ENCODE measurements around the gene HOXD8.

HOXD8 gene

DNA sequence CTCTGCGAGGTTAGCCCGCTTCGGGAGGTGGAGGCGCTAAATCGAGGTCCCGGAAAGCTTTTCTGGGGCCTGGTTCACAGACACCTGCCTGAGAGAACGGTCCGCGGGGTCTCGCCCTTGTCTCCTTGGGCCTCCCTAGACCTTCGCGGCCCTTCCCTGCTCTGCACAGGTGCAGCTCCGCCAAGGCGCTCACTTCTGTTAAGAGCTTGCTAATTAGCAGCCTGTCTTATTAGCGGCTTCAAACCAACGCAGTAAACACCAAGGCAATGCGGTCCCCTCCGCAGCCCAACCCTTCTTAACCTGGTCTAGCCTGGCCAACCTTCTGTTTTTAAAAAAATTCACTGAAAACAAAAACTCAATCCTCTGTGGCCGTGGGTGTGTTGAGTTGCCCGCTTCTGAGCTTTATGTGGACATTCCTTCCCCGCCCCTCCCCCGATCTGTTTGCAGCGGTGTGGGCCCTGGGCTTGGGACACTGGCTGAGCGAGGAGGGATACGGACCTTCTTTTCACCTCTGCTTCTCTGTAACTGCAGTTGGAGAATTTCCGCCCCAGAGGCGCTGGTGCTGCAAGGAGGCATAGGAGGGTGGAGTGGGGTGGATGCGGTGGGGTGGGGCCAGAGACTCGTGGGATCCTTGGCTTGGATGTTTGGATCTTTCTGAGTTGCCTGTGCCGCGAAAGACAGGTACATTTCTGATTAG, 18.4 kb downstream of the HOXD8 start:
- DNase-seq, result no peak

DNA sequence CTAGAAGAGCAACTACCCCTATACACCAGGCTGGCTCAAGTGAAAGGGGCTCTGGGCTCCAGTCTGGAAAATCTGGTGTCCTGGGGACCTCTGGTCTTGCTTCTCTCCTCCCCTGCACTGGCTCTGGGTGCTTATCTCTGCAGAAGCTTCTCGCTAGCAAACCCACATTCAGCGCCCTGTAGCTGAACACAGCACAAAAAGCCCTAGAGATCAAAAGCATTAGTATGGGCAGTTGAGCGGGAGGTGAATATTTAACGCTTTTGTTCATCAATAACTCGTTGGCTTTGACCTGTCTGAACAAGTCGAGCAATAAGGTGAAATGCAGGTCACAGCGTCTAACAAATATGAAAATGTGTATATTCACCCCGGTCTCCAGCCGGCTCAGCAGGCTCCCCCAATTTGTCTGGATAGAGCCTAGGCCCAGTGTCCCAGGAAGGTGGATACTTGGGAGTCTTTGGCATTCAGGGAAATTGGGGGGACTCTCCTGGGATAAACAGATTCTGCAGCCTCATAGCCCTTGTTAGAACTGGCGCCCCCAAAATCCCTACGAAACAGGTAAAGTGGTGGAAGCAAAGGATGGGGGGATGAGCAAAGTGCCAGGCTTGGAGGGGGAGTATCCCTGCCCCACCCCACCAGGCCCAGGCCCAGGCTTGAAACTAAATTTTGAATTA, 19.4 kb downstream of the HOXD8 start:
- no peak for DNase-seq

DNA sequence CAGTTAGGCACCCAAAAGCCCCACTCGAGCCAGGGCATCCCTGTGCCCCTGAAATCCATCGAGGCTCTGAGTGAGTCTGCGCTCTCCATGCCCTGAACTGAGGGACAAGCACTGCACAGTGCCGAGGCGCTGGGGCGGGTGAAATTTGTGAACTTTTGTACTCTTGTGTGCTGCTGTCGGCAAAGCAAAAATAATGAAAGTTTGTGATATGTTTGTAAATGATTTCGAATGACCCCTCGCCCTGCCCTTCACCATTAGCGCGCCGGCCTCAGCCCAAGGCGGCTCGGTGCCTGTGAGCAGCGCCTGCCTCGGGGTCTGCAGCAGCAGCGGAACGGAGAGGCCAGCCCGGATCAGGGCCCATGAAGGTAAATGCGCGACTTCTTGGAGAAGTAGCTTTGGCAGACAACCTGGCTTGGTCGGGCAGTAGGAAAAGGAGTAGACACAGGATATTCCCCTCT, 20.0 kb downstream of the HOXD8 start:
- DNase-seq, result no peak

- DNase-seq, result no peak
These were observed 20.6 kb downstream of the HOXD8 start for GRCh38 chr2:176149939-176150583.

DNA sequence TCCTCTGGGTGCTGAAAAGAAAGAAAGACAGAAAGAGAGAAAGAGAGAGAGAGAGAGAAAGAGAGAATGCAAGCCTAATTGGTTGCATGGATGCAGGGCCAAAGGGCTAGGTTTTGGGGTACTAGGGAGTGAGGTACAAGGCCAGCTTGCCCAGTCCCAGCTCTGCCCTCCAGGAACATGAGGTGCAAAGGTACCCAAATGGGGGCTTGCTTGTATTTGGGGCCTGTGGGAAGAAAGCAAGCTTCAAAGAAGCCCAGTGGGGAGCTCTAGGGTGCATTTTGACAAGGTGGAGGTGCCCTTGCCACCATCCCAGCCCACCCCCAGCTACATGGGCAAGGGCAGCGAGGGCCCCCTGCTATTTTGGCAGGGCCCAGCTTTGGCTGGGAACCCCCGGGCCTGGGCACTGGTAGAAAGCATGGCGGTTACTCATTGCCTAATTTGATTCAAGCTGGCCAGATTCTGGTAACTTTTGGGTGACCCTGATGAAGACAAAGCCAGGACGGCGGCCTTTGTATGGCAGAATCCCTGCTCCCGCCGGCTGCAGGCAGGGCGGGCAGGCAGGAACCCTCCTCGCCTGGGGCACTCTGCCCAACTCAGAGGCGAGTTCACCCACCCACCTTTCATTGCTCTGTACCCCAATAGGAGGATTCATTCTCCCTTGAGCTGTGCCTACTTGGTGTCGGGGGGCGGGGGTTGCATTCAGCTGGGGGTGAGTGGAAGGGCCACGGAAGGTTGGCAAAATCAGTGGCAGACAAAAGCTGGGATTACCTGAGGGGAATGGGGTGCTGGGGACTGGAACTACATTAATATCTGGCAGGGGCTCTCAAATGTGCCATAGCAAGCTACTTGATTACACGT, 21.3 kb downstream of the HOXD8 start:
- no peak for DNase-seq

- DNase-seq, result no peak
These were observed 22.2 kb downstream of the HOXD8 start, which contains the start of gene HOXD4 for GRCh38 chr2:176151442-176152287. Gene HOXD4, plus strand, starts transcription at chr2:176151550. Its CDS starts 84 bp downstream, at chr2:176151634.

DNA sequence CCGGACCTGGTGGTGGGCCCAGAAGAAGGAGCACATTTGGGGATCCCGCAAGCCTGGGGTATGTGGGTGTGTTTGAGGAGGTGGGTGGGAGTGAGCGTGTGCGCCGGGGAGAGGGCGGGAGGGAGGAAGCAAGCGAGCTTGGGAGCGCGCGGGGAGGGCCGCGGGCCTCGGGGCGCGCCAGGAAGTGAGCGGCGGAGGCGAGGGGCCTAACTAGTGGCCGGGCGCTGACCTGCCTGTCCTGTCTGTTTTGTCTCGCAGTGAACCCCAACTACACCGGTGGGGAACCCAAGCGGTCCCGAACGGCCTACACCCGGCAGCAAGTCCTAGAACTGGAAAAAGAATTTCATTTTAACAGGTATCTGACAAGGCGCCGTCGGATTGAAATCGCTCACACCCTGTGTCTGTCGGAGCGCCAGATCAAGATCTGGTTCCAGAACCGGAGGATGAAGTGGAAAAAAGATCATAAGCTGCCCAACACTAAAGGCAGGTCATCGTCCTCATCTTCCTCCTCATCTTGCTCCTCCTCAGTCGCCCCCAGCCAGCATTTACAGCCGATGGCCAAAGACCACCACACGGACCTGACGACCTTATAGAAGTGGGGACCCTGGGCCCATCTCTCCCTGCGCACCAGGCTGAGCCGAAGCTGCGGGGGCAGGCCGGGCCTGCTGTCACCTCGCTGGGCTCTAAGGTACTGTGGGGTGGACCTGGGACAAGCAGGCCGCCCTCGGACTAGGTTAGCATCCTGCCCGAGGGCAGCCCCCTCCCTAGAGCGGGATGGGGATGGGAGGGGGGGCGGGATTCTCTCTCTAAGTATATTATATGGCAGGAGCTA, 23.1 kb downstream of the HOXD8 start:
- DNase-seq, result no peak

DNA sequence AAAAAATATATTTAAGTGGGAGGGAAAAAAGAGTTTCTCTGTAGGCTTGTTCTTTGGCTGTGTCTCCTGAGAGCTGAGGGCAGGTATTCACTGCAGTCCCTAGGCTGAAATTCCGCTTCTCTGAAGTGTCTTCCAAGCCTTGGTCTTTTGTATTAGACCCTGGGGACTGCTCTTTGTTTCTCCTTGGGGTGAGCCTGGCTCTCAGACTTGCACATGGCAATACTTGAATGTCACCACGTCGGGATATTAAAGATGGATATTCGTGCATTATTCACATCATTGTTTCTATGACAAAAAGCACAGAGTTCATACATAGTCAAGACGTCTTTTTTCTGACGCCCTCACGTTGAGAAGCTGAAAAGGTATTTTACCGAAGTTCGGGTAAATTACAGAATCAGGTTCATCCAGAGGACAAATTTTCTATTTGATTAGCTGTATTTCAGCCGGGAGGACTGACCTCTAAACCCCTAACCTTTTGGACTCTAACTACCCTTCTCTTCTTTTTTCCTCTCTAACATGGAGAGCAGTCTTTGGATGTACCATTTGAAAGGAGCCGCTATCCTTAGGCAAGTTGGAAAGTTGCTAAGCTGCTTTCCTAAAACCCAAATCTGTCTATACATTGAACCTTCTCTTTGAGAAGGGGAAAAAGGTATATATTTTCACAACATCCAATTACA, 25.2 kb downstream of the HOXD8 start:
- DNase-seq, result no peak

DNA sequence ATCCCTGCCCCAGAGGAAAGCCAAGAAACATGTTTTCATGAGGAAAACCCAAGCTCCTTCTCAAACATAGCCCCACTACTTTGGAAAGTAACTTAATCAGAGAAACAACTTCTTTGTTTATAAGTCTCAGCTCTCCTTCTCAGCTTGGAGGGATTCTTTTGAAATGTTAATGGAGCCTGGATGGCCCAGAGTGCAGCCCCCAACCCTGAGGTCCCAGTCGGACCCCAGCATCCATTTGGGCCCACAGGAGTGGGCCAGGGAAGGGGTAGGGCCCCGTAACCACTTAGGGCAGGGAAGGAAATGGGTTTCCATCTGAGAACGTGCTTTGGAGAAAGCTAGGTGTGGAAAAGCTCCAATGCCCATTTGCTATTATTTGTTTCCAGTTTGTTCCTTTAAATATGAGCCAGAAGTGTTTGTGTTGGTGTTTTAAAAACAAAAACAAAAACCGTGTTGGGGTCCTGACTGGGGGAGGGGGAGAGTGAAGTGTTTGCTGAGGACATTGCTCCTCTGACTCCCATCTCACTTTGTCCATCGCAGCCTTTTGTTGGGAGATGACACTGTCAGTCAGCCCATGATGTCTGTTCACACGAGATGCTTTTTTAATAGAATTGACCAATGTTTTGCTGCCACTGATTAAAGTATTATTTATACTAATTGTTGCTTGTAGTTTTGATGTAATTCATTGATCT, 26.0 kb downstream of the HOXD8 start:
- no peak for DNase-seq

DNA sequence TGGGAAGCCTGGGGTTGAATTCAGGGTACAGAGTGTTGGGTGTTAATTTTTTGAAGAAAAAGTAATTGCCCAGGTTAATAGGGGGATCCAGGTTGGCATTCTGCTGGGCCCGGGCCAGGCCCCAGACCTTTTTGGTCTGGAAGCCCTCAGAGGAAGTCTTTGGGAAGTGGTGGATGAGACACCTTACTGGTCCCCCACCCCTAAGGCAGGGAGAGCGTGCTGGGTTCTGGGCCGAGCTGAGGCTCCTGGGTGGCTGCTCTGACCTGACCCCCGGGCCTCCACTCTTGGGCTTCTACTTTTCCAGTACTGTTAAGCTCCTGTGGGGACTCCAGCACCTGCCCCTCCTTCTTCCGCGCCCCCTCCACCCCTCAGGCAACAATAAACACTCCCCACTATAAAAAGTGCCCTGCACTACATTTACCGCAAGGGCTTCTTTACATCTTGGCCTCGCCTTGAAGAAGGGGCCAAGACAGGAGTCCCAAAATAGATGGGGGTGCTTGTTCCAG, 26.8 kb downstream of the HOXD8 start:
- no peak for DNase-seq

GRCh38 chr2:176156807-176157498, 27.4 kb downstream of the HOXD8 start, which contains the start of gene HOXD3:
Gene HOXD3, plus strand, starts transcription at chr2:176157307. Its CDS starts 11,808 bp downstream, at chr2:176169115.
- no peak for DNase-seq

GRCh38 chr2:176157499-176158185, 28.1 kb downstream of the HOXD8 start:
- DNase-seq, result no peak

DNA sequence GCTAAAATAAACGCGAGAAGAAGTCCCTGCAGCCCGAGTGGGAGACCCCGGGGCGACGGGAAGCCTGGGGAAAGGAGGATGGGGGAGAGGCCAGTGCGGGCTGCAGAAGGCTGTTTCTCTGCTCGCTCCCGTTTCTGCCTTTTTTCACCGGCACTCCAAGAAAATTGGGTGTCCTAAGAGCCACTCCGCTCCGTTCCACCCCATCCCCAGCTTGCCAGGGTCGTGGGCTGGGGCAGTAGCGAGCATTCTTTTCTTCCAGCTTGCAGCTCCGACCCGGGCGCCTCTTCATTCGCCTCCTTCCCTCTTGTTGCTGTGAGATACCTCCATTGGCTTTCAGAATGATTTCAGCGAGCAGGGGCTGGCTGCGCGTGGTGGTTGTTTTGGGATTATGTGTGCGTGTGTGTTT, 28.7 kb downstream of the HOXD8 start:
- no peak for DNase-seq

DNA sequence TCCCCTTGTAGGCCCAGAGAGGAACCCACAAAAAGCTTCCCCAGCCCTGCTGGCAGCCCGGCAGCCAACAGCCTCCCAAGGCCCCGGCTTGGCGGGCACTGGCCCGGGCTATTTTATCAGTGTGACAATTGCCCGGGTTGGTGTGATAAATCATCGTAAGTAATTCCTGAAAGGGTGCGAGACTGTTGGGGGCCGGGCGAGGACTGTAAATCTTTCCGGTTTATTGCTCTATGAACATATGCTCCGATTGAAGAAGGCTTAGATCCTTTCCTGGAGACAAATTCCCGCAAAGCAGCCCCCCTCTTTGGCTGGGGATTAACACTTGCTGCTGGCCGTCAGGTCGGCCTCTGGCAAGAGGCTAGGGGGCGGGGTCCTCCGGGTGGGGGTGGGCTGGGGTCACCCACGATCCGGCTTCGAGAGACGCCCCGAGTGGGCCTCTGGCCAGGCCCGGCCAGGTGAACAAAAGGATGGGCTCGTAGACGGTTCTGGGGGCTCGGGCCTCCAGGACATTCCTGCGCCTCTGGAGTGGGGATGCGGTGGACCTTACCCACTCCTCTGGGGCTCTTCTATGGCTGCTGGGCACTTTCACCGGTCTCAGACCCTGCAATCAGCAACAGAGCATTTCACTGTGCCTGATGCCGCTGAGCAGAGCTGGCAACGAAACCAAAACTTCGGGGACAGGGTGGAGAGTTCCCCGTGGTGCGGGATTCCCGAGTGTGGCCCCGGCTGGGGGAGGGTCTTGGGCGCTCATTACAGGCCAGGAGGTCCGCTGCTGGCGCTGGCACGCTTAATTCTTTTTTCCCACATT, 29.6 kb downstream of the HOXD8 start:
- DNase-seq, result no peak

DNA sequence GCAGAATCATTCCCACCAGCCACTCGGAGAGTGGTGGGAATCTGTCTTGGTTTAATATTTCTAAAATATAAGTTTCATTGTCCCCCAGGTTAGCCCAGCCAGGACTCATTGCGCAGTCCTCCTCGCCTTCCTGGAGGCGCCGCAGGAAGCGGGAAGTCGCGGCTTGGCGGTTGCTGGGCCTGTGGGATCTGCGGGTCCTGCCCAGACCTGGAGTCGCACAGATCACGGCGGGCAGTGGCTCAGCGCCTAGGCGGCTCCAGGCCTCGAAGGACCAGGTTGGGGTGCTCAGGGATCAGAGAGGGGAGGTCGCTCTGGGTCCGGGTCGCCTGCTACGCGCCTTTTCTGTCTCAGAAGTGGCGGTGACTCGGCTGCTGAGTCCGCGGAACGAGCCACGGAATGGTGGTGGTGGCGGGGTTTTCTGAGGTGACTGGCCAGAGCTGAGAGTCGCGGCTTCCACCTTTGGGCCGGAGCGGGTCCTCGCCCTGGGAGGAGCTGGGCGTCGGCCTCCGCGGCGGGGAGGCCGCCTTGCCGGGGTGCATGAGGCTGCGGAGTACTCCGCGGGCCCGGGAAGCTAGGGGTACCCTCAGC, 30.3 kb downstream of the HOXD8 start:
- DNase-seq, result no peak

- no peak for DNase-seq
These were observed 30.9 kb downstream of the HOXD8 start for GRCh38 chr2:176160251-176160985.

Measured in CD4-positive, alpha-beta T cell treated with Interleukin-15 for 1 hour (primary cell).